ENCODE results near the gene NPHP3.
A peak's percentile ranks its signal among the peaks of the same experiment; 100 is the strongest.

NPHP3 gene

DNA sequence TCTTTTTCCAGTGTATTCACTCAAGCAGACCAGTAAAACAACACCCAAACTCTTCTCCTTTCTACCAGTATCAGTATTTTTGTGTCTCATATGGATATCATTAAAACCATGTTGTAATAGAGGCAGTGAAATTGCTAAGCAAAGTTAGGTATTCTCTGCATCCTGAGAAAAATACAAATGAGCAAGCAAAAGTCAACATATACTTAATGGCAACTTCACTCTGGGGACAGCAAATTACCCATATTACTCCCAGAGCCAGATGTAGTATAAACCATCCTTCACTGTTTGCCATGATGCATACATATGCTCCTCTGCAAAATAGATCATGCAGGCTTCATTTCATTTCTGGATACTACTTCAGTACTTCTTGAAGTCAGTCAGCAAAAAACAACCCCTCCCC is 40.0 kb downstream of the NPHP3 start:
- DNase-seq: no peak

- no peak for DNase-seq
Measured at GRCh38 chr3:132681421-132681820, 40.8 kb downstream of the NPHP3 start.

GRCh38 chr3:132679911-132680310 is 42.3 kb downstream of the NPHP3 start:
- DNase-seq: no peak

DNA sequence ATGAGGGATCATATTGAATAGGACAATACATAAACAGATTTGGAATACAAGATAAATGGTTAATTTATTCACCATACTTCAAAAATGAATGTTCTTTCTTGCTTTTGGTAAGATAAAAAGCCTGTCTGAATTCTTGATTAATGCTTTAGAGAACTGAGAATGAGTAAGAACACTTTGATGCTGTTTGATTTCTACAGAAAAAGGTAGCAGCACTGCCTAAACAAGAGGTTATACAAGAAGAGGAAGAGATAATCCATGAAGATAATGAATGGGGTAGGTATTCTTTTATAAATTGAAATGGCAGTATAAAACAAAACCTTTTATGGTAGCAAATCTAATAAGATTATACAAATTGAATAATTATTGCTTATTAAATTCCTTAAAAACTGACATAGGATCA is 46.8 kb downstream of the NPHP3 start:
- DNase-seq: no peak

DNA sequence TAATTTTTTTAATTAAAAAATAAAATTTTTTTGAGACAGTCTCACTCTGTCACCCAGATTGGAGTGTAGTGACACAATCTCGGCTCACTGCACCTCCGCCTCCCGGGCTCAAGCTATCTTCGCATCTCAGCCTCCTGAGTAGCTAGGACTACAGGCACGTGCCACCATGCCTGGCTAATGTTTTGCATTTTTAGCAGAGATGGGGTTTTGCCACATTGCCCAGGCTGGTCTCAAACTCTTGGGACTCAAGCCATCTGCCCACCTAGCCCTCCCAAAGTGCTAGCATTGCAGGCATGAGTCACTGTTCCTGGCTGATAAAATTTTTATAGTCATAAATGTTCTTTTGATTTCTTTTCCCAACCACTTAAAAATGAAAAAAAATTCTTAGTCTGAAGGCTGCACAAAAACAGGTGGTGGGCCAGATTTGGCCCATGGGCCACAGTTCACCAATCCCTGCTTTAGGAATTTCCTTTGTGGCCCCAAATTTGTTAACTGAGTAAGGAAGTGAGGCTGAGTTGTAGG is 52.9 kb downstream of the NPHP3 start:
- no peak for DNase-seq

- DNase-seq: no peak
Measured at GRCh38 chr3:132665230-132665745, 56.9 kb downstream of the NPHP3 start.

- no peak for DNase-seq
Measured at GRCh38 chr3:132662212-132662611, 60.0 kb downstream of the NPHP3 start.

DNA sequence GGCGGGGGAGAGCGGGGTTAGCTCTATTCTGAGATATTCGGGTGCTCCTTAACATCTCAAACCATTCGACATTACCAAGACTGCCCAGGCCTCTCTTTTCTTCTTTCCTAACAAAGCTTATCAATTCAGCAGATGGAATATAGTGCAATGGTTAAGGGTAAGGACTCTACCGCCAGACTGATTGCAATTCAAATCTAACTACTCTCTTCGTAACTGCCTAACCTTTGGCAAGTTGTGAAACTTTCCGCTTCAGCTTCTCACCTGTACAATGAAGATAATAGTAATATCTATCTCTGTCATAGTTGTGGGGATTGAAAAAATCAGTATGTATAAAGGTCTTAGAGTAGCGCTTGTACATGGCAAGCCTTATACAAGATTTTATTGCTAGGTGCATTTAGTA is 61.1 kb downstream of the NPHP3 start:
- no peak for DNase-seq

GRCh38 chr3:132660811-132661070 is 61.5 kb downstream of the NPHP3 start:
- no peak for DNase-seq

DNA sequence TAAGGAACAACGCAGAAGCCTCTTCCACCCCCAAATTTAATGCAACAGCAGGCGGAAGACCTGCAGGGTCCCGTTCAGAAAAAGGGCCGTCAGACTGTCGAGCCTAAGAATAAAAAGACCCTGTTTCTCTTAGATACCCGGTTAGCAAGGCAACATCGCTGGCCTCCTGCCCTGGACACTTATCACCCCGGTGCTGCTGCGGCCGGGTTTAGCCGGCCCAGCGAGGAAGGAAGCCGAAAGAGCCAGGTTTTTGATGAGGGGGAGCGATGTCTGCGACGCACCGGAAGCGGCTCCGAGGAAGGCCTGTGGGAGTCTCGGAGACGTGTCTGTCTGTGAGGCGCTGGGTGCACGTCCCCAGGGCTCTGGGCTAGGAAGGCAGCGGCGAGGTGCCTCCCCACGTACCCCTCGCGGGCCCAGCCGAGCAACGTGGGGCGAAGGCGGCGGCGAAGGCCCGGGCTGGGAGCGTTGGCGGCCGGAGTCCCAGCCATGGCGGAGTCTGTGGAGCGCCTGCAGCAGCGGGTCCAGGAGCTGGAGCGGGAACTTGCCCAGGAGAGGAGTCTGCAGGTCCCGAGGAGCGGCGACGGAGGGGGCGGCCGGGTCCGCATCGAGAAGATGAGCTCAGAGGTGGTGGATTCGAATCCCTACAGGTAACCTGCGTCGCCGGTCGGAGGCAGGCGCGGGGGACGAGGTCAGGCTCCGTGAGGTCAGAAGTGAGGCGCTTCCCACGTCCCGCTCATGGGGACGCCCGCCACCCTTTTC is 62.0 kb downstream of the NPHP3 start, which contains the start of gene UBA5:
UBA5 (plus strand) TSS at position 278 of the 759 bp plus-strand sequence; CDS start at position 487, 209 bp downstream.
- peak; percentile 72 for DNase-seq

GRCh38 chr3:132659365-132660051 is 62.7 kb downstream of the NPHP3 start, which contains the start of gene ACAD11:
Gene ACAD11, minus strand, starts transcription at chr3:132659809. Its CDS starts 58 bp downstream, at chr3:132659751.
- DNase-seq: peak; percentile 17

GRCh38 chr3:132659000-132659364 is 63.2 kb downstream of the NPHP3 start:
- no peak for DNase-seq

GRCh38 chr3:132657869-132658747 is 64.1 kb downstream of the NPHP3 start:
- DNase-seq: no peak

GRCh38 chr3:132655471-132655870 is 66.7 kb downstream of the NPHP3 start:
- DNase-seq: no peak

- no peak for DNase-seq
Measured at GRCh38 chr3:132654721-132655120, 67.5 kb downstream of the NPHP3 start.

GRCh38 chr3:132654190-132654589 is 68.0 kb downstream of the NPHP3 start:
- DNase-seq: no peak

DNA sequence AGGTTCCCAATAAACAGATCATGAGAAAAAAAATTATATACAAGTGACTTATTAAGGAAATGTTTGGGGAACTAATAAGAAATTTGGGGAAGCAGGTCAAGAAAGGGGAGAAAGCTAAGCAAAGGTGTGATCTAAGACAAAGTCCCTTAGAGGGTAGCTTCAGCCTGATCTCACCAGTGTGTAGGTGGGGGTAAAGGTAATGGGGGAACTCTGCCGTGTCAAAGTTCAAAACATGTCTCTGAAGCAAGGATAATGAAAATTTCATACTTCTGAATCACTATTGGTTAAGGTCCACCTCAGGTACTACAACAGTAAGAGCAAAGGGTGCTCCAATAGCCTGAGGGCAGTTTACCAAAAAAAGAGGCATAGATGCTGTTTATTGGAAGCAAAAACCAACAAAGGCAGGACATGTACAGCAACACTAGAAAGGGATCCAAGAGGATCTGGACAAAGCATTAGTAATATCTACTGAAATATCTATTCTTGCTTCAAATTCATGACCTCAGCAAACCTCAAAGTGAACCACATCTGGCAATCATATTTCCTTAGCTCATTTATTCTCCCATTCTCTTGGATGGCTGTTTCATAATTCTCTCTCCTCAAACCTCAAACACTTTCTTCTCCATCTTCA is 69.5 kb downstream of the NPHP3 start:
- DNase-seq: no peak

GRCh38 chr3:132650153-132650552 is 72.1 kb downstream of the NPHP3 start:
- DNase-seq: no peak

- DNase-seq: no peak
Measured at GRCh38 chr3:132645058-132645457, 77.2 kb downstream of the NPHP3 start.

- no peak for DNase-seq
Measured at GRCh38 chr3:132643366-132643765, 78.8 kb downstream of the NPHP3 start.

DNA sequence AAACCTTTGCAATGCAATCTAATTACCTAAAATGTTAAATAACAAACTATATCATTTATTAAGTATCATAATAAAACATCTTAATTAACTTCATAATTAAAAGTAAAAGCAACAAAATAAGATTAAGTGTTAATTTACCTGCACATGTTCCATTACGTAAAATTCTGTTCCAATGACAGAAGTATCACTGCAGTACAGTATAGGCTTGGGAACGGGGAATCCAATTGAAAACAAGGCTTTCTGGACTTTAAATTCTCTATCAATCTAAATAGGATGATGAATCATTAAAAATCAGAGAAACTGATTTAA is 79.7 kb downstream of the NPHP3 start:
- no peak for DNase-seq

- DNase-seq: peak; percentile 28
Measured at GRCh38 chr3:132641837-132642538, 80.2 kb downstream of the NPHP3 start.

Data from central memory CD4-positive, alpha-beta T cell (primary cell).